ENCODE measurements around the gene CHST11.

DNA sequence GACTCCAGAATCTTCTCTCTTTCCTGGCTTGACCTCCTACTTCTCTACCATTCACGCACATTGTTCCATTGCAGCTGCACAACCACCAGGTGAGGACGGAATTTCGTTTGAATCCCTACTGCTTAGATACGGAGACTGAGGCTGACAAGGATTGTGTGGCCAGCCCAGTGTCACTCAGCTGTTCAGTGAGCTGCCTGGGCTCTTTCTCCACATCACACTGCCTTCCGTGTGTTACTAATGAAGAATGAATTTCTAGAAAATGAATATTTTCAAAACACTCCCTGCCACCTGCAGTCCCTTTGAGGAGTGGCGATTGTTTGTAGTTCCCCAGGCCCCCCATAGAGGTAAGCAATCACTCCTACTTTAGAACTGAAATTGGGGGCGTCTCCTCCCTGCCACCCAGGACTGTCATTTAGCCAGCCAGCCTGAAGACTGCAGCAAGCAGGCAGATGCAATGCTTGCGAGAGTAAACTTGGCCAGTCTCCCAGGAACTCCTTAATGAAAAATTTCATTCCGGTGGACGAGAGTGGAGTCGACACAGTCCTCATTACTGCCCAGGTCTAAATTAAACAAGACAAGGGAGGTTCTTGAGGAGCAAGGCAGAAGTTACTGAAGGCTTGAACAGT, 261.7 kb downstream of the CHST11 start:
- no peak for TF ChIP-seq EP300 (IDR thresholded peaks at IDR 0.05)
- no peak for TF ChIP-seq POLR2A (IDR thresholded peaks at IDR 0.05)

Measured in sigmoid colon (tissue), 4 donors.